COLO829 (cell line): ENCODE data around the gene TEX14.

Experiments used
- DNase-seq: peaks from one replicate; pipeline ENCODE4 v3.0.0; 2012; ENCODE audit warnings: low spot score

Gene TEX14

DNA sequence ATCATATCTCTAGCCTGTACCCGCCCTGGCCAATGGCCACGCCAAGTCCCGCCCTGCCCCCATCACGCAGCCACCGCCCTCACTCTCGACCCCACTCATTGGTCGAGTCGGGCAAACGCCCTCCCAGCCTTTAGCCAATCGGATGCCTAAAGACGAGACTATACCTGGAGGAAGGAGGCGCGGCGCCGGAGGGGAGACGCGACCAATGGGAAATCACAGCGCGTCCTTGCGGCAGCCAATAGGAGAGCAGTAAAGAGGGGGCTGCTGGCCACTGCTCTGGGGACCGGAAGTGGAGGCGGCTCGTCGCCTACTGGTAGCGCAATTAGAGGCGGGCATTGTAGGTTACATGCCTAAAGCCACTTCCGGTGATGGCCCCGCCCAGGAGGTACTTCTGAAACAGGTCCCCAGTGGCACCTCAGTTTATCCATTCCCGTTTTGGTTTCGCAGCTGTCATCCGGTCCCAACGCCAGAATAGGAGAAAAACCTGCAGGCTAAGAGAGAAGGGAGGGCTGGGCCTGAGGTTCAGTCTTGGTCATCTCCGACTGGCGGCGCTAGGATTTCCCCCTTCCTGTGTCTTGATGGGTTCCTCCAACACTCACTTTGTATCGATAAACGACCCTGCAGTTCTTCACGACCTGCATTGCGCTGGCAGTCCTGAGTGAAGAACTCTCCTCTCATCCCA, 173.8 kb downstream of the TEX14 start:
- DNase-seq: peak; percentile 99

DNA sequence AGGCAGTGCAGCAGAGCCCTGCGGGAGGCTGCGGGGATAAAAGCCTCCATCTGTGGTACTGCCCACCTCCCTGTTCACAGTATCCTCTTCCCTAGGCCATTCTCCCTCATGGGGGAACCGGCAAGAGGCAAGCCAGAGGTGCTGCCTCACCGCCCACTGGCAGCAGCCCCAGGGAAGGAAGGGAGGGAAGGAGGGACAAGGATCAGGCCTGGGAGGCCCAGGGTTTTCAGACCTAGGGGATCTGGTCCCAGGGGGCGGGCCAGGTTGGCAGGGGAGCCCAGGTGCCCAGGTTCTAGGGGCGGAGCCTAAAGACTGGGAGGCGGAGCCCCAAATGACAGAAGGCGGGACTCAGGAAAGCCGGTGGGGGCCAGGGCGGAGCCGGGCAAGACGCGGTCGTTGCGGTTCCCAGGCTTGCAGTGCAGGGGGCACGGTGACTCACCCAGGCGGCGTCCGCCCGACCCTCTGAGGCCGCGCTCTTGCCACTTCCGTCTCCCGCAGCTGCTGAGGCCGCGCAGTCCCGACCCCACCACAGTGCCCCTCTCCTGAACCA, 174.4 kb downstream of the TEX14 start:
- DNase-seq: no peak

DNA sequence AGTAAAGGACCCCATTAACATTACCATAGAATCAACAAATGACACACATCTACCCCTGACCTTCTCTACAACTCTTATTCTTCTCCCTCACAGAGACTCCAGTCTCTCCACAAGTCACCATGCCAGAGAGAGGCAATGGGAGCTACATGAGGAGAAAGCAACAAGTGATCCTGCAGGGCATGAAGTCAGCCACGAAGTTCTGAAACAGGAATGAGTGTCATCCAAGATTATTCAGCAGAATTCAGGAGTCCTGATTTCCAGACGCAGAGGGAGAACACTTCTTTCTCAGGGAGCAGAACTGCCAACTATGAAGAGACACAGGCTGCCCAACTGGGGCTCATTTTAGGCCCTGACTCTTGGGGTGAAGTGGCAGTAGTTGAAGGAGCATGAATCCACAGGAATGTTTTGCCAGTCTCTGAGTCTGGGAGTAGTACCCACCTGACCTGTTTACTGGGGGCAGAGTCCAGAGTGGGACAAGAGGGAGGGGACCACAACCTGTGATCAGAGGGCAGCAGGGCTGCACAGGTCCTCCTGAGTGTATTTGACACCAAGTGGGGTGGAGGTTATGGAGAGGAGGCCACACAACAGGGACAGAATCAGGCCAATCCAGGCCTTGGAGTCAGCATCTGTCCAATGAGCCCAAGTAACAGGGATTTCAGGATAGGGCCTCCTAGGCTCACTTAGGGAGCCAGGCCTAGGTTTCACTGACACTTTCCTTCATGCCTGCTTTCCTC, 175.0 kb downstream of the TEX14 start:
- no peak for DNase-seq

DNA sequence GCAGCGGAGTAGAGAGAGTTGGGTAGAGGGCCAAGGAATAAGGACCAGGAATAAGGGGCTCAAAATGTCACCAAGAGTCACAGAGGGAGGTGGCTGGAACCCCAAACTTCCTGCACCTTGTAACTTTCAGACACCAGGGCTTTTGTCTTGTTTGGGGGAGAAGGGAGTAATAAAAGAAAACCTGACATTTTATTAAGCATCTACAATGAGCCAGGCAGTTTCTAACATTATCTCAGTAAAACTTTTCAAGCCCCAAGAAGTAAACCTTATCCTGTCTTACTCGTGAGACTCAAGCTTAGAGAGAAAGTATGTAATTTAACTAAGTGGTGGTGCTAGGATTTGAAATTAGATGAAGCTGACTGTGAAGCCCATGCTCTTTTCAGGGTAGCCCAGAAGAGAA, 176.6 kb downstream of the TEX14 start:
- DNase-seq: no peak

DNA sequence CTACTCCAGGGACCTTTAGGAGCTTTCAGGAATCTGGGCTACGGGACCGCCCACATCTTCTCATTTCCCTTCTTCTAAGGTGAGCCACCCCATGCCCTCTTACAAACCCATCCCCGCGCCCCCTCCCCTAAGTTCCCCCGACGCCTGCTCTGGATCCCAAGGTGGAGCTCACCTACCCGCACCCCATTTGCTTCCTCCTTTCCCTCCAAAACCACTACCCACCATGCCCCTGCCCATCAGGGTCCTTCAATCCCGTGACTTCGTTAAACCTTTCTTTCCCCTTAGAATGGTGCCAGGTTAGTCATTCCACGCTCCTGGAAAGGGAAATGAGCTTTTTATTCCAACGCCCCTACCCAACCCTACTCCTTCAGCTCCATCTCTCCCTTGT, 177.1 kb downstream of the TEX14 start:
- DNase-seq: no peak

DNA sequence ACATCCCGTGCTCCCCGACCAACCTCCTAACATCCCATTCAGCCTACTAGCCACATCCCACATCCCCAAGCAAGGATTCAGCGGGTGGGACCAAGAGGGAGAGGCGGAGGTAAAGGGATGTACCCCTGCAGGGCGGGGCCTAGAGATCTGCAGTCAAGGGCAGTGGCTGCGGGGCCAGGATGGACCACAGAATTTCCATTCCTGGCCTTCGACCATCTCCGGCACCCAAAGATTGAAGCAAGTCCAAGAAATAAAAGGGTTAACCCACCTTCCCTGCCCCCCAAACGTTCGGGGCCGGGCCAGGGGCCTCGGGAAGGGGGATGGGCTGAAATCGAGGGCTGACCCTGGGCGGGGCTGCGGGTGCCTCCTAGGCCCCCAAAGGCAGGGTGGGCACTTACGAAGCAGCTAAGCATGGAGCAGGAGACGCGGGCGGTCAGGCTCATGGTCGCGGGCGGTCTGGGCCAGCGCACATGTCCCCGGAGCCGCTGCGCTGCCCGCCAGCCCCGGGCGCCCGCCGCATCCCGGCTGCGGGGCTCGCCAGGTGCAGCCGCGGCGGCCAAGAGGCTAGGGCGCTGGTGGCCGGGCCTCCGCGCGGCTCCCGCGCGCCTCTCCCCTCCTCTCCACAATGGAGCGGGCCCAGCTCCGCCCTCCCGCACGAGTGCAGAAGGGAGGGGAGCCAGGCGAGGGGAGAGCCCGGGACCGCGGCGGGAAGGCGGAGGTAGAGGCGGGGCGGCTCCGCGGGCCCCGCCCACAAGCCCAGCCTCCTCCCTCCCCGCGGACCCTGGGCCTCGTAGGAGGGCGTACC, 177.7 kb downstream of the TEX14 start, which contains the start of gene MTMR4:
Gene MTMR4, minus strand, starts transcription at position 674 of the 805 bp plus-strand sequence. Its CDS starts 231 bp downstream, at position 443.
- peak; percentile 73 for DNase-seq

DNA sequence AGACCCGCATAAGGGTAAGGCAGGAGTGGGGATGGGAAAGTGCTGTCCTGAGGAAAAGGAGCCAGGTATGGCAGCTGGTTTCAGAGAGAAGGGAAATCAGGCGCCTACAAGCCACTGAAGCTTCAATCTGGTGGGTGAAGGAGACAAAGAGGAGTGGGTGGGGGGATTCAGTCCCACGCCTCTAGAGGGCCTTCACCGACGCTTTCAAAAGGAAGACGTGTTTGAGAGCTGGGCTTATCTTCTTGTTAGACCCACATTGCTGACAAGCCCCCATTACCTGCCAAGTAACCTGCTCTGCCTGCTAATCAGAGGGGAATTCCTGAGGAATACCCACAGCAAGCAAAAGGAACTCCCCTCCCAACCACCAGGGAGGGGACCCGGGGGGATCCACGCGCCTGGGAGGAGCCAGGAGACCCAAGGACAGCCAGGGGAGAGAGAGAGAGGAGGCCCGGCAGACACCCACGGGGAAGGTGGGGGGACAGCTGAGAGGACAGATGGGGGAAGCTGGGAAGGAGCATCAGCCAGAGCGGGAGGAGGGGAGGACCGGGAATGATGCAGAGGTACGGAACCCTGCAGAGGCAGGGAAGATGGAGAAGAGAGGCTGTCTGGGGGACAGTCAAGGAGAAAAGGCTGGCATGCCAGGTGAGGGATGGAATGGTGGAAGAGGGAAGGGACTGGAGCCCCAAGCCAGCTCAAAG, 178.4 kb downstream of the TEX14 start:
- no peak for DNase-seq

DNA sequence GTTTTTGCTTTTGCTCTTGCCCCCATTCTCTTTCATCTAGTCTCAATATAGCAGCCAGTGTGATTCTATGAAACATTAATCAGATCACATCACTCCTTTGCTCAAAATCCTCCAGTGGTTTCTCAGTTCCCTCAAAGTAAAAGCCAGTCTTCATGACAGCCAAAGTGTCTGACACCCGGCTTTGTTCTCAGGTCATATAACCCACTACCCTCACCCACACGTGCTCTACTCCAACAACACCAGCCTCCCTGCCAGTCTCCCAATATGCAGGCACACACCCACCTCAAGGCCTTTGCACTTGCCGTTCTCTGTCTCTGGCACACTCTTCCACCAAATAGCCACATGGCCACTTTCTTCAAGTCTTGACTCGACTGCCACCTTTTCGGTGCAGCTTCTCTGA, 181.8 kb downstream of the TEX14 start:
- no peak for DNase-seq

DNA sequence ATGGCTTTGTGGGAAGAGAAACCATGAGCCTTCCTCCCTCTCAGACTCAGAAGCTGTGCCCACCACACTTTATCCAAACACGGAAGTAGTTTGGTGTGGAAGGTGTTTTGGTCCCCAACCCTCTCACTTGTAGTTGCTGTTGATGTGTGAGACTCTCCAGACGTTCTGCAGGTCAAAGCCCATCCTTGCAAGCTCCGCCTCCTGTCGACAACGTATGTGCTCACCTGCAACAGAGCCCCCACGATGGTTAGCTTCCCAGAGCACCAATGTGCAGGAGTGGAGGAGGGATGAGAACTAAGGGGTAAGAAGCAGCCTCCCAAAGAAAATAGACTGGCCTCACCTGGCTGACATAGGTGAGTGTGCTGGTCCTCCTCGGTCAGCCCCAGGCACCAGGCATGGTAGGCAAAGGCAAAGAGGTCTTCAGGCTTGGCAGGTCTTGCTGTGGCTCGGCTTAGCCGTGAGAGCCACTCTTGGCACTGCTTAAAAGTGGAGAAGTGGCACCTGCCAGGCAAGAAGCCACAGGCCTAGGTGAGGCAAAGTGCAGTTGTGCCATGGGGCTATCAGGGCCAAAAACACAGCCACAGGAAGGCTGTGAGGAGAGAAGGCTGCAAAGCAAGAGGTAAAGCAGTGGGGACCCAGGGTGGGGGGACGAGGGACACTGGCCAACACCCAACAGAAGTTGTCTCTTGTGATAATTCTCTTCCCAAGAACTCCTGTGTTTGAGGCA, 183.3 kb downstream of the TEX14 start:
- DNase-seq: no peak

DNA sequence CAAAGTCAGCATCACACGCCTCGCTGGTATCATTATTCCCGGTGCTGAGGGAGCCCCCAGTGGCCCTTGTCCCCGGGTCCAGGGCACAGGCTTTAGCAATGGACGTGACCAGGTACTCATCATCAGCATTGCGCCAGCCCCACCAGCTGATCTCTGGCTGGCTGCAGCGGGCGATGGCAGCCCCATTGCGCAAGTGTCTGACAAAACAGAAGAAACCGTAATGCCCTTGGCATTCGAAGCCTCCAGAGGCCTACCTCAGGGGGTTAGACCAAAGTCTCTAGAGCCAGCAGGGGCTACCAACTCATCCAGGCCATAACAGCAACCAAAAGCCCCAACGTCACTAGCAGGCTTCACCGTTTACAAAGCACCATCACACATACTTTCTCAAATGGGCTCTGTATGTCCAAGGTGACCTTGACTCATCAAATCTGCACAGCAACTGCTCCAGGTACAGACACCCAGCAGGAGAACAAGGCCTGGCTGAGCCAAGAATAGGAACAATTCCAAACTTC, 184.7 kb downstream of the TEX14 start:
- DNase-seq: no peak
